Neural cell (in vitro differentiated cells): Measurements from ENCODE around the gene MLPH. TPM values are rescaled to one million over a fixed set of nuclear protein-coding genes. Genes with fewer than 3 reads are reported as not detected.
A peak's percentile ranks its signal among the peaks of the same experiment; 100 is the strongest.

ENCODE experiments used
- H2AFZ ChIP-seq: fragments of 200-600, 300-800 bp; sonication (generic), shearing (Covaris generic); 2 replicates; pipeline ENCODE4 v1.6.0; 2014; ENCODE audit warnings: low read depth, mild to moderate bottlenecking, antibody characterized with exemption, low read length, moderate library complexity
- H3F3A ChIP-seq: fragments of 200-600 bp; shearing (Covaris generic); 2 replicates; pipeline ENCODE4 v1.6.1; 2016; ENCODE audit warnings: mild to moderate bottlenecking, moderate library complexity, mixed read lengths, antibody characterized with exemption, low read length; ENCODE audit not compliant: insufficient read depth, poor library complexity, severe bottlenecking
- H3K27ac ChIP-seq: fragments of 200-600, 300-800 bp; sonication (generic), shearing (Covaris generic); 2 replicates; pipeline ENCODE4 v1.5.1; 2014; ENCODE audit warnings: mild to moderate bottlenecking, low read length, moderate library complexity
- H3K27me3 ChIP-seq: fragments of 300-800, 200-600 bp; sonication (generic), shearing (Covaris generic); 2 replicates; pipeline ENCODE4 v1.6.0; 2014; ENCODE audit warnings: mild to moderate bottlenecking, low read depth, low read length, moderate library complexity; ENCODE audit not compliant: insufficient read depth
- H3K36me3 ChIP-seq: fragments of 300-800, 200-600 bp; sonication (generic), shearing (Covaris generic); 2 replicates; pipeline ENCODE4 v1.5.1; 2014; ENCODE audit warnings: mild to moderate bottlenecking, antibody characterized with exemption, low read length, moderate library complexity; ENCODE audit not compliant: insufficient read depth
- H3K4me2 ChIP-seq: fragments of 300-800, 200-600 bp; sonication (generic), shearing (Covaris generic); 2 replicates; pipeline ENCODE4 v1.6.0; 2014; ENCODE audit warnings: mild to moderate bottlenecking, low read length
- H3K4me3 ChIP-seq: fragments of 300-800, 200-600 bp; sonication (generic), shearing (Covaris generic); 2 replicates; pipeline ENCODE4 v1.5.1; 2014; ENCODE audit warnings: mild to moderate bottlenecking, low read length, moderate library complexity
- H3K79me2 ChIP-seq: fragments of 200-600 bp; shearing (Covaris generic); replicated peaks from 2 replicates; pipeline ENCODE4 v1.6.0; 2014; ENCODE audit warnings: mild to moderate bottlenecking, low read length, moderate library complexity; ENCODE audit not compliant: insufficient read depth
- H3K9ac ChIP-seq: fragments of 300-800, 200-600 bp; sonication (generic), shearing (Covaris generic); 2 replicates; pipeline ENCODE4 v1.6.1; 2016; ENCODE audit warnings: mild to moderate bottlenecking, low read length, mixed read lengths
- H3K9me2 ChIP-seq: fragments of 200-600 bp; shearing (Covaris generic); 2 replicates; pipeline ENCODE4 v1.6.1; 2016; ENCODE audit warnings: mild to moderate bottlenecking, low read length, mixed read lengths; ENCODE audit not compliant: insufficient read depth
- H3K9me3 ChIP-seq: fragments of 200-600, 300-800 bp; sonication (generic), shearing (Covaris generic); 2 replicates; pipeline ENCODE4 v1.6.1; 2016; ENCODE audit warnings: mild to moderate bottlenecking, mixed run types, low read length, moderate library complexity, mixed read lengths
- H4K20me1 ChIP-seq: fragments of 200-600 bp; shearing (Covaris generic); 2 replicates; pipeline ENCODE4 v1.6.1; 2016; ENCODE audit warnings: mild to moderate bottlenecking, mixed run types; ENCODE audit not compliant: insufficient read depth
- EP300 ChIP-seq: fragments of 450-650 bp; conservative IDR thresholded peaks from 2 replicates; pipeline ENCODE4 v1.6.1; 2014; ENCODE audit warnings: antibody characterized with exemption, mild to moderate bottlenecking, moderate library complexity; ENCODE audit not compliant: poor library complexity, severe bottlenecking
- EZH2 ChIP-seq: fragments of 200-600, 300-800 bp; shearing (Covaris generic), sonication (generic); IDR thresholded peaks from 2 replicates; pipeline ENCODE4 v1.6.1; 2014; ENCODE audit warnings: antibody characterized with exemption, low read length, borderline replicate concordance, mild to moderate bottlenecking; ENCODE audit not compliant: insufficient read depth, poor library complexity, severe bottlenecking
- MXI1 ChIP-seq: fragments of 450-650 bp; conservative IDR thresholded peaks from 2 replicates; pipeline ENCODE4 v1.6.1; 2014; ENCODE audit warnings: antibody characterized with exemption, mild to moderate bottlenecking; ENCODE audit not compliant: poor library complexity, severe bottlenecking
- POLR2AphosphoS5 ChIP-seq: IDR thresholded peaks from 2 replicates; pipeline ENCODE4 v1.6.1; 2012
- RAD21 ChIP-seq: fragments of 450-650 bp; conservative IDR thresholded peaks from 2 replicates; pipeline ENCODE4 v1.6.1; 2014; ENCODE audit warnings: antibody characterized with exemption, mild to moderate bottlenecking, moderate library complexity
- SMC3 ChIP-seq: fragments of 450-650 bp; conservative IDR thresholded peaks from 2 replicates; pipeline ENCODE4 v1.6.1; 2014; ENCODE audit warnings: antibody characterized with exemption, mild to moderate bottlenecking, moderate library complexity; ENCODE audit not compliant: poor library complexity
- TAF1 ChIP-seq: IDR thresholded peaks from 2 replicates; pipeline ENCODE4 v1.6.1; 2012; ENCODE audit warnings: low read depth
- polyA plus RNA-seq: library from polyadenylated mRNA; depleted of rRNA; stranded (reverse); fragments of >200 nt; gene quantifications from 2 replicates; pipeline ENCODE4 v1.2.3, GENCODE V29; 2014
- TF ChIP-seq, protein P1 (sequence below): IDR thresholded peaks from 2 replicates; pipeline ENCODE4 v1.6.1; 2012; ENCODE audit warnings: borderline replicate concordance
- TF ChIP-seq, protein P2 (sequence below): fragments of 450-650 bp; IDR thresholded peaks from 2 replicates; pipeline ENCODE4 v1.5.1; 2014; ENCODE audit warnings: antibody characterized with exemption, mild to moderate bottlenecking, moderate library complexity; ENCODE audit not compliant: poor library complexity, severe bottlenecking

The MLPH gene
- polyA plus RNA-seq, 1 donor from 2014 or later: not detected

DNA sequence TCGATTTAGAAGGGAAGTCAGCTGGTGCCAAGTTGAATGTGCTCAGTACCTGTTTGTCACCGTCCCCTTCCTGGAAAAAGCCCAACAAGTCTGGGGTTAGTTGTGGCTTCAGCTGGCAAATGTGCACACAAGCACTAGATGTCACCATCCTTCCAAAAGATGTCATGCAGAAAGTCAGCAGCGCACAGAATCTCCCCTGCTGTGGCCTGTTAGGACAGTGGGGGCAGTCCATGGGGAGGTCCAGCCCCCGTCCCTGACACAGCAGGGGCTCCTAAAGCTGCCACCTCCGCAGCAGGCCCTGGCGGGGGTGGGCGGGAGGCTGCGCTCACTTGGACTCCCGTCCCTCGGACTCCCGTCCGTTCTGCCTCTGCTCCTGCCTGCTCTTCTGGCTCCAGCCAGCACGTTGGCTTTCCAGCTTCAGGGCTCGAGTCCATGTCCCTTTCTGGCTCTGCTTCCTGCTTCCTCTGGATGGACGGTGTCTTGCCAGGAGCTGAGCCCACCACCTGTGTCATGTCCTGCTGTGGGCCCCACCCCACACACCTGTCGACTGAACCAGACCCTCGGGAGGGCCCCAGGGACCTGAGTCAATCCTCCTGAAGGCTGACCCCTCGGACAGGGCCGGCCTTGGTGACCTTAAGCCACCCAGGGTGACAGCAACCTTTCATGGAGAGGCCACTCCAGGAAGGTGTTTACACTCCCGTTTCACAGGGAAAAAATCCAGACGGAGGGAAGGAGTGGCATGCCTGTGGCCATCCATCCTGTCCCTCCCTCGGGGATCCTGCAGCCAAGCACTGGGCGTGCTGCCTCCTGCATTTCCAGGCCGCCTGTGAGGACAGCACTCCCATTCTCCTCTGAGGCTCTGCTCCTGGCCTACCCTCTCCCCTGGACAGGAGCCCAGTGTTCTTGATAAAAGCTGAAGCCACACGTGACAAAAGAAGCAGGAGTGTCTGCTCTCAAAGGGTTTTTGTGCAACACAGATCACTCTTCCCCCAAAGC is 95.0 kb downstream of the MLPH start:
- H3K9me3 ChIP-seq: no peaks in the 10 kb centered on the region
- H3F3A ChIP-seq: no peaks in the 10 kb centered on the region
- H3K4me2 ChIP-seq: no peak overlapping the region
- H3K9ac ChIP-seq: no peak overlapping the region
- no peak overlapping the region for H3K27ac ChIP-seq
- no peaks in the 10 kb centered on the region for H3K27me3 ChIP-seq
- H3K4me3 ChIP-seq: no peak overlapping the region
- no peak for TF ChIP-seq POLR2AphosphoS5
- TF ChIP-seq, protein P1, sequence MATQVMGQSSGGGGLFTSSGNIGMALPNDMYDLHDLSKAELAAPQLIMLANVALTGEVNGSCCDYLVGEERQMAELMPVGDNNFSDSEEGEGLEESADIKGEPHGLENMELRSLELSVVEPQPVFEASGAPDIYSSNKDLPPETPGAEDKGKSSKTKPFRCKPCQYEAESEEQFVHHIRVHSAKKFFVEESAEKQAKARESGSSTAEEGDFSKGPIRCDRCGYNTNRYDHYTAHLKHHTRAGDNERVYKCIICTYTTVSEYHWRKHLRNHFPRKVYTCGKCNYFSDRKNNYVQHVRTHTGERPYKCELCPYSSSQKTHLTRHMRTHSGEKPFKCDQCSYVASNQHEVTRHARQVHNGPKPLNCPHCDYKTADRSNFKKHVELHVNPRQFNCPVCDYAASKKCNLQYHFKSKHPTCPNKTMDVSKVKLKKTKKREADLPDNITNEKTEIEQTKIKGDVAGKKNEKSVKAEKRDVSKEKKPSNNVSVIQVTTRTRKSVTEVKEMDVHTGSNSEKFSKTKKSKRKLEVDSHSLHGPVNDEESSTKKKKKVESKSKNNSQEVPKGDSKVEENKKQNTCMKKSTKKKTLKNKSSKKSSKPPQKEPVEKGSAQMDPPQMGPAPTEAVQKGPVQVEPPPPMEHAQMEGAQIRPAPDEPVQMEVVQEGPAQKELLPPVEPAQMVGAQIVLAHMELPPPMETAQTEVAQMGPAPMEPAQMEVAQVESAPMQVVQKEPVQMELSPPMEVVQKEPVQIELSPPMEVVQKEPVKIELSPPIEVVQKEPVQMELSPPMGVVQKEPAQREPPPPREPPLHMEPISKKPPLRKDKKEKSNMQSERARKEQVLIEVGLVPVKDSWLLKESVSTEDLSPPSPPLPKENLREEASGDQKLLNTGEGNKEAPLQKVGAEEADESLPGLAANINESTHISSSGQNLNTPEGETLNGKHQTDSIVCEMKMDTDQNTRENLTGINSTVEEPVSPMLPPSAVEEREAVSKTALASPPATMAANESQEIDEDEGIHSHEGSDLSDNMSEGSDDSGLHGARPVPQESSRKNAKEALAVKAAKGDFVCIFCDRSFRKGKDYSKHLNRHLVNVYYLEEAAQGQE: no peak
- no peak for TF ChIP-seq EZH2
- TF ChIP-seq, protein P2, sequence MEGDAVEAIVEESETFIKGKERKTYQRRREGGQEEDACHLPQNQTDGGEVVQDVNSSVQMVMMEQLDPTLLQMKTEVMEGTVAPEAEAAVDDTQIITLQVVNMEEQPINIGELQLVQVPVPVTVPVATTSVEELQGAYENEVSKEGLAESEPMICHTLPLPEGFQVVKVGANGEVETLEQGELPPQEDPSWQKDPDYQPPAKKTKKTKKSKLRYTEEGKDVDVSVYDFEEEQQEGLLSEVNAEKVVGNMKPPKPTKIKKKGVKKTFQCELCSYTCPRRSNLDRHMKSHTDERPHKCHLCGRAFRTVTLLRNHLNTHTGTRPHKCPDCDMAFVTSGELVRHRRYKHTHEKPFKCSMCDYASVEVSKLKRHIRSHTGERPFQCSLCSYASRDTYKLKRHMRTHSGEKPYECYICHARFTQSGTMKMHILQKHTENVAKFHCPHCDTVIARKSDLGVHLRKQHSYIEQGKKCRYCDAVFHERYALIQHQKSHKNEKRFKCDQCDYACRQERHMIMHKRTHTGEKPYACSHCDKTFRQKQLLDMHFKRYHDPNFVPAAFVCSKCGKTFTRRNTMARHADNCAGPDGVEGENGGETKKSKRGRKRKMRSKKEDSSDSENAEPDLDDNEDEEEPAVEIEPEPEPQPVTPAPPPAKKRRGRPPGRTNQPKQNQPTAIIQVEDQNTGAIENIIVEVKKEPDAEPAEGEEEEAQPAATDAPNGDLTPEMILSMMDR: peak; percentile 82
- TF ChIP-seq RAD21: peak; percentile 88
- TF ChIP-seq SMC3: peak; percentile 90
- TF ChIP-seq MXI1: no peak
- TF ChIP-seq TAF1: no peak
- no peak for TF ChIP-seq EP300
- H4K20me1 ChIP-seq: no peaks in the 10 kb centered on the region
- H2AFZ ChIP-seq: no peak overlapping the region
- H3K9me2 ChIP-seq: no peaks in the 10 kb centered on the region
- no peaks in the 10 kb centered on the region for H3K79me2 ChIP-seq
- H3K36me3 ChIP-seq: no peaks in the 10 kb centered on the region

DNA sequence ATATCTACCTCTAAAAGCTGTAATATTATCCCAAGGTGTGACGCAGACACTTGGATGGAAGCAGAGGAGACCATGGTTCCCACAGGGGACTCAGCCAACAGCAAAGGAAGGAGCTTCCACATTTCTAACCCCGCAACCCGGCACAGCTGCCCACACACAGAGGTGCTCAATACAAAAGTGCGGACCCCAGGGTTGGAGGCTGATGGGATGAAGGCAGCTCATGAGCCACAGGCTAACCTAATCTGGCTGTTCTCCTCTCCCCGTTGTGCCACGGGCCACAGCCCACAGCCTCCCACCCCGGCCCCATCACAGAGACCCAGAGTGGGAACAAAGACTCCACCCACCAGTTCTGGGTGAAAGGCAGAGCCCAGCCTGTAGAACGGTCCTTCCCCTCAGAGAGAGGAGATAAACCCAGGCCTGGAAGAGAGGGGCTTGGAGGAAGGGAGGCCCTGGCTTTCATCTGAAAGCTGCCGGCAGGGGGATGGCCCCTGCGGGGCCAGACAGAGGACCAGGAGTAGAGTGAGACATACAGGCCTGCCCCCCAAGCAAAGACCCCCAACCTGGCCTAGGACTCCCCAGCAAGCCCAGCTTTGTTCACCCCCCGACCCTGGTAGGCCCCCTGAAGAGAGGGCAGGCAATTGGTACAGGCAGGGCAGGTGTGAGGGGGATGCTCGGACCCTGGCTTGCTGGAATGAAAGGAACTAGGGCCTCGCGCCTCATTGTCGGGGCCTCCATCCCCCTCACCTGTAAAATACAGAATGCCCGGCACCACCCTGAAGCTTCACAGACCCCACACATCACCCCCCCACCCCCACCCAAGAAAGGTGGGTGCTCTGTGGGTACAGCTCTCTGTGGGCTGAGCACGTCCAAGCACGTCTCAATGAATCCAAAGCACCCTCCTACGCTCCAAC is 96.6 kb downstream of the MLPH start:
- Histone ChIP-seq H3K27ac (no peak overlapping the region), H3K4me2 (no peak overlapping the region), H3K9me3 (no peaks in the 10 kb centered on the region), H3K36me3 (no peaks in the 10 kb centered on the region), H3K4me3 (no peak overlapping the region), H3F3A (no peaks in the 10 kb centered on the region), H3K9ac (no peak overlapping the region), H2AFZ (no peak overlapping the region), H4K20me1 (no peaks in the 10 kb centered on the region), H3K79me2 (no peaks in the 10 kb centered on the region), H3K9me2 (no peaks in the 10 kb centered on the region), H3K27me3 (no peaks in the 10 kb centered on the region)
- TF ChIP-seq, protein P1: no peak
- no peak for TF ChIP-seq MXI1
- TF ChIP-seq EZH2: no peak
